OCI-LY3 (cell line): ENCODE results near the gene EFNB1.

ENCODE experiments used
- H2AFZ ChIP-seq: fragments of 200-600, 300-600 bp; shearing (Covaris generic); 2 replicates; pipeline ENCODE4 v1.6.0; 2014; ENCODE audit warnings: antibody characterized with exemption, low read depth, low read length
- H3K27ac ChIP-seq: fragments of 200-600, 300-600 bp; sonication (generic); 2 replicates; pipeline ENCODE4 v1.5.1; 2014; ENCODE audit warnings: mild to moderate bottlenecking, low read length, moderate library complexity, mixed read lengths
- H3K27me3 ChIP-seq: fragments of 200-600, 300-600 bp; sonication (generic); 2 replicates; pipeline ENCODE4 v1.6.1; 2014; ENCODE audit warnings: low read depth, low read length, mixed read lengths
- H3K36me3 ChIP-seq: fragments of 200-600, 300-600 bp; sonication (generic); replicated peaks from 2 replicates; pipeline ENCODE3; 2014; ENCODE audit warnings: low read depth, low read length, mixed read lengths
- H3K4me1 ChIP-seq: fragments of 300-600, 200-600 bp; sonication (generic); 2 replicates; pipeline ENCODE4 v1.6.1; 2014; ENCODE audit warnings: low read length, mixed read lengths
- H3K4me2 ChIP-seq: fragments of 200-600, 300-600 bp; sonication (generic); 2 replicates; pipeline ENCODE4 v1.6.1; 2014; ENCODE audit warnings: low read length, mixed read lengths
- H3K4me3 ChIP-seq: fragments of 300-600, 200-600 bp; sonication (generic); 2 replicates; pipeline ENCODE4 v1.5.1; 2014; ENCODE audit warnings: antibody characterized with exemption, mild to moderate bottlenecking, low read length, moderate library complexity
- H3K79me2 ChIP-seq: fragments of 300-600, 200-600 bp; shearing (Covaris generic); 2 replicates; pipeline ENCODE4 v1.6.1; 2014; ENCODE audit warnings: mild to moderate bottlenecking, low read length, mixed read lengths
- H3K9ac ChIP-seq: fragments of 300-600, 200-600 bp; shearing (Covaris generic); 2 replicates; pipeline ENCODE4 v1.6.0; 2014; ENCODE audit warnings: mild to moderate bottlenecking, low read length, moderate library complexity
- H3K9me3 ChIP-seq: fragments of 200-600, 300-600 bp; shearing (Covaris generic); 2 replicates; pipeline ENCODE4 v1.6.1; 2014; ENCODE audit warnings: low read length, mixed read lengths; ENCODE audit not compliant: insufficient read depth
- H4K20me1 ChIP-seq: fragments of 200-600, 300-600 bp; sonication (generic); 2 replicates; pipeline ENCODE4 v1.6.1; 2016; ENCODE audit warnings: low read length, mixed read lengths; ENCODE audit not compliant: insufficient read depth
- EZH2phosphoT487 ChIP-seq: fragments of 200-600 bp; shearing (Covaris generic); IDR thresholded peaks from 2 replicates; pipeline ENCODE4 v1.6.1; 2018; ENCODE audit warnings: antibody characterized with exemption, mixed run types, low read depth
- TF ChIP-seq, protein P1 (sequence below): fragments of 200-600, 300-600 bp; sonication (generic); IDR thresholded peaks from 2 replicates; pipeline ENCODE4 v1.5.1; 2014; ENCODE audit warnings: antibody characterized with exemption, low read length, low read depth

EFNB1 gene

DNA sequence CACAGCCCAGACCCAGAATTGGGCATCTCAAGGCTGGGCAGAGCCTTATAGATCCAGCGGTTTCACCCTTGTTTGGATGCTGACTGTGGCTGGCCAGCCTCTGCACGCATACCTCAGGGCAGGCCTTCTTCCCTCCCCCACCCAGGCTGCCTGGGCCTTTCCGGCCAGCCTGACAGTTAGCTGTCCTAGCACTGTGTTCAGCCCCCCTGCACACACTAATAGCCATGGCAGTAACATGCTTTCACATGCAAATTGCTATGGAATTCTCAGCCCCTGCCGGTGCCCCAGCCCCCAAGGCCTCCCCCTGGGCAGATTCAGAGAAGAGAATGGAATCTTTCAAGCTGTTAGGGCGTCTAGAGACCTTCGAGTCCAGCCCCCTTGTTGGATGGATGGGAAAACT, 17.7 kb downstream of the EFNB1 start:
- Histone ChIP-seq H3K79me2 (no peaks in the 10 kb centered on the region), H3K4me2 (no peak overlapping the region), H3K4me3 (no peak overlapping the region), H3K4me1 (no peaks in the 10 kb centered on the region), H3K27ac (no peak overlapping the region), H3K36me3 (no peaks in the 10 kb centered on the region), H2AFZ (no peak overlapping the region), H3K9me3 (no peaks in the 10 kb centered on the region), H3K27me3 (no peaks in the 10 kb centered on the region), H4K20me1 (no peaks in the 10 kb centered on the region), H3K9ac (no peak overlapping the region)
- TF ChIP-seq EZH2phosphoT487, result no peak
- TF ChIP-seq, protein P1, sequence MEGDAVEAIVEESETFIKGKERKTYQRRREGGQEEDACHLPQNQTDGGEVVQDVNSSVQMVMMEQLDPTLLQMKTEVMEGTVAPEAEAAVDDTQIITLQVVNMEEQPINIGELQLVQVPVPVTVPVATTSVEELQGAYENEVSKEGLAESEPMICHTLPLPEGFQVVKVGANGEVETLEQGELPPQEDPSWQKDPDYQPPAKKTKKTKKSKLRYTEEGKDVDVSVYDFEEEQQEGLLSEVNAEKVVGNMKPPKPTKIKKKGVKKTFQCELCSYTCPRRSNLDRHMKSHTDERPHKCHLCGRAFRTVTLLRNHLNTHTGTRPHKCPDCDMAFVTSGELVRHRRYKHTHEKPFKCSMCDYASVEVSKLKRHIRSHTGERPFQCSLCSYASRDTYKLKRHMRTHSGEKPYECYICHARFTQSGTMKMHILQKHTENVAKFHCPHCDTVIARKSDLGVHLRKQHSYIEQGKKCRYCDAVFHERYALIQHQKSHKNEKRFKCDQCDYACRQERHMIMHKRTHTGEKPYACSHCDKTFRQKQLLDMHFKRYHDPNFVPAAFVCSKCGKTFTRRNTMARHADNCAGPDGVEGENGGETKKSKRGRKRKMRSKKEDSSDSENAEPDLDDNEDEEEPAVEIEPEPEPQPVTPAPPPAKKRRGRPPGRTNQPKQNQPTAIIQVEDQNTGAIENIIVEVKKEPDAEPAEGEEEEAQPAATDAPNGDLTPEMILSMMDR, result no peak

DNA sequence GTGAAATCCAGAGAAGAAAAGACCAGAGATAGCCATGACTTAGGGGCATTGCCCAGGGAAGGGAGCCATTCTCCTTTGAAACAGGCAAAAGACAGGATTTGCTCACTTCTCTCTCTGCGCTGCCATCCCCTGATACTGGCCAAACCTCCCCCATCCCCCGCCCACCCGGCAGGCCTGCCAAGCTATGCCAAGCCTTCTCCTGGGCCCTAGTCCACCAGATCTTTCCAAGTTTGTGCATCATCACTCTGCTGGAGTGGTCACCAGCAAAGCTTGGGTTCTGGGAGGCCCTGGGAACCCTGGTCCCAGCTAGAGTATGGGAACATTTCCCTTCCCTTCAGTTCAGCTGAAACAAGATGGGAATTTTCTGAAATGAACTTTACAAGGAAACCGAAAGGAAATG, 18.4 kb downstream of the EFNB1 start:
- Histone ChIP-seq H3K4me2 (no peak overlapping the region), H3K9ac (no peak overlapping the region), H3K4me1 (no peaks in the 10 kb centered on the region)

DNA sequence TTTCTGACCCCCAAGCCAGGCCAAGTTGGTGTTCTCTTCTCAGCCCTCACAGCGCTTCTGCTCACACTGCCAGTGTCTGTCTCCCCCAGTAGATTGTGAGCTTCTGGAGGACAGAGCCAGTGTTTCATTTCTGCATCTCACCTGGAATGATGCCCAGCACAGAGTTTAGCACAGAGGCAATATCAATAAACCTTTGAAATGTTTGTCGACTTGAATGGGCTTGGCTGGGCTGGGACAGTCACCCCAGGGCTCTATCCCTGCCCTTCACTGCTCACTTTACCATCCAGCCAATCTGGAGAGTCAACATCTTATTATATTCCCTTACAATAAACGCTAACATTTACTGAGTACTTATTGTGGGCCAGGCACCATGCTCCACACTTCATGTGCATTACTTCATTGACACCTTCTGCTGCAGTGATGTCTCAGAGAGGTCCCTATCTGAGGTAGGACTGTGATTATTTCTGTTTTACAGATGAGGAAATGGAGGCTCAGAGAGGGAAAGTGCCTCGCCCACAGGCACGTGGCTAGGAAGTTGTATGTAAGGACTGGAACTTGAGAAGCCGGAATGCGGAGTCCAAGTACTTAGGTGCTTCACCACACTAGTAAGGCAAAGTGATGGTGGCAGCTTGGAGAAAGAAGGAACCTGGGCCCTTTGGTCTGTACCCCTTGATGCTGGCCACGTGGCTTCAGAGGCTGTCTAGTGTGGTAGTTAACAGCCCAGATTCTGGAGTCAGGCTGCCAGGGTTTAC, 19.5 kb downstream of the EFNB1 start:
- Histone ChIP-seq H3K27ac (no peak overlapping the region), H2AFZ (no peak overlapping the region), H3K4me2 (no peak overlapping the region), H3K4me1 (no peaks in the 10 kb centered on the region), H3K9me3 (no peaks in the 10 kb centered on the region), H3K4me3 (no peak overlapping the region), H3K36me3 (no peaks in the 10 kb centered on the region), H3K27me3 (no peaks in the 10 kb centered on the region), H3K79me2 (no peaks in the 10 kb centered on the region), H4K20me1 (no peaks in the 10 kb centered on the region), H3K9ac (no peak overlapping the region)
- TF ChIP-seq, protein P1, result no peak
- no peak for TF ChIP-seq EZH2phosphoT487

More for the DNA sequence above, 18.4 kb downstream of the EFNB1 start:
- Histone ChIP-seq H3K36me3 (no peaks in the 10 kb centered on the region), H2AFZ (no peak overlapping the region), H3K27me3 (no peaks in the 10 kb centered on the region), H3K79me2 (no peaks in the 10 kb centered on the region), H3K4me3 (no peak overlapping the region), H3K27ac (no peak overlapping the region), H3K9me3 (no peaks in the 10 kb centered on the region), H4K20me1 (no peaks in the 10 kb centered on the region)
- TF ChIP-seq EZH2phosphoT487, result no peak
- TF ChIP-seq, protein P1, result no peak

DNA sequence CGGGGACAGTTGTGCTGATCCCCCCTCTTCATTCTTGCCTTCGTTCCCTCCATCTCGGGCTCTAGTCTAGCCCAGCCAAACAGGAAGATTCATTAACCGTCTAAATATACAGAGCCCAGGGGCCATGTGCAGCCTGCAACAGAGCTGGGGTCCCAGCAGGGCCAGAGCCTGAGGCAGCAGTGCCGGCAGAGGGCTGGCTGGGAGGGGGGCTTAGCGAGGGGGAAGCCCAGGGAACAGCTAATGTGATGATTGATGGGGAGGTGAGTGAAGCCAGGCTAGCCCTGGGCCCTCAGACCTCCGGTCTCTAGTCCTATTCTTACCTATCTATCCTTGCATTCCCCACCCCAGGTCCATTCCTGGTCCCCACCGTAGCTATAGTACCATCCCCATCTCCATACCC, 22.3 kb downstream of the EFNB1 start:
- TF ChIP-seq EZH2phosphoT487, result no peak
- TF ChIP-seq, protein P1, result no peak
- no peaks in the 10 kb centered on the region for H4K20me1 ChIP-seq
- H2AFZ ChIP-seq, result no peak overlapping the region
- no peaks in the 10 kb centered on the region for H3K79me2 ChIP-seq
- H3K9me3 ChIP-seq, result no peaks in the 10 kb centered on the region
- H3K27ac ChIP-seq, result no peak overlapping the region
- no peaks in the 10 kb centered on the region for H3K4me1 ChIP-seq
- H3K27me3 ChIP-seq, result no peaks in the 10 kb centered on the region
- no peaks in the 10 kb centered on the region for H3K36me3 ChIP-seq
- H3K9ac ChIP-seq, result no peak overlapping the region
- H3K4me2 ChIP-seq, result no peak overlapping the region
- no peak overlapping the region for H3K4me3 ChIP-seq
